ENCODE data around the gene LACTB. TPM values are rescaled to one million over a fixed set of nuclear protein-coding genes. Genes with fewer than 3 reads are reported as not detected.

The LACTB gene
- total and polyA plus RNA-seq, 11 donors = 17.9 to 31.0 (median 22.7) TPM

- H3K4me1 ChIP-seq = peaks cover 0 to 7% (median 0%) of the 10 kb centered on the region in 12 donors
- ATAC-seq = no peak
- intact Hi-C loops (cut with DNase I) = loop anchor here in 1 of 10 donors (10.0 kb wide), 1 partner anchor 655 kb away; no protein-coding TSS in a partner anchor
Measured at GRCh38 chr15:63109920-63110319, 11.7 kb upstream of the LACTB start.

GRCh38 chr15:63110428-63111026, 11.1 kb upstream of the LACTB start:
- Histone ChIP-seq H3K36me3 (no peaks in the 10 kb centered on the region), H3K9me3 (no peaks in the 10 kb centered on the region), H3K4me1 (peaks cover 0 to 7% (median 0%) of the 10 kb centered on the region in 12 donors), H3K4me3 (no peak overlapping the region), H3K27me3 (no peaks in the 10 kb centered on the region), H3K27ac (no peak overlapping the region)
- 94 to 97% (median 95%) methylated on average over 3 of the region's 3 CpGs for WGBS, 4 donors
- intact Hi-C loops (cut with DNase I) = loop anchor here in 1 of 10 donors (10.0 kb wide), 1 partner anchor 656 kb away; no protein-coding TSS in a partner anchor
- ATAC-seq (no peak), DNase-seq (no peak)
- TF ChIP-seq CTCF (IDR thresholded peaks at IDR 0.05) (no peak), POLR2A (IDR thresholded peaks at IDR 0.05) (no peak)

More at GRCh38 chr15:63109920-63110319, 11.7 kb upstream of the LACTB start:
- no peak overlapping the region for H3K4me3 ChIP-seq
- no peaks in the 10 kb centered on the region for H3K9me3 ChIP-seq
- no peak overlapping the region for H3K27ac ChIP-seq
- WGBS, 4 donors = 78 to 92% (median 83%) methylated on average over 2 of the region's 2 CpGs
- no peaks in the 10 kb centered on the region for H3K36me3 ChIP-seq
- no peak for DNase-seq
- no peaks in the 10 kb centered on the region for H3K27me3 ChIP-seq
- no peak for TF ChIP-seq CTCF (IDR thresholded peaks at IDR 0.05)
- no peak for TF ChIP-seq POLR2A (IDR thresholded peaks at IDR 0.05)

GRCh38 chr15:63111481-63111880, 10.2 kb upstream of the LACTB start:
- ATAC-seq = peak in 2 of 4 donors; percentile 16 to 29
- Histone ChIP-seq H3K27ac (no peak overlapping the region), H3K27me3 (no peaks in the 10 kb centered on the region), H3K4me1 (peaks cover 0 to 7% (median 0%) of the 10 kb centered on the region in 12 donors), H3K4me3 (no peak overlapping the region), H3K36me3 (no peaks in the 10 kb centered on the region), H3K9me3 (no peaks in the 10 kb centered on the region)
- no peak for DNase-seq
- TF ChIP-seq CTCF (IDR thresholded peaks at IDR 0.05) (no peak), POLR2A (IDR thresholded peaks at IDR 0.05) (no peak)
- intact Hi-C loops (cut with DNase I) = loop anchor here in 1 of 10 donors (10.0 kb wide), 1 partner anchor 657 kb away; no protein-coding TSS in a partner anchor

- no peak overlapping the region for H3K27ac ChIP-seq
- H3K4me1 ChIP-seq = peaks cover 0 to 3% (median 0%) of the 10 kb centered on the region in 12 donors
- TF ChIP-seq CTCF (IDR thresholded peaks at IDR 0.05) (no peak), POLR2A (IDR thresholded peaks at IDR 0.05) (no peak)
- H3K27me3 ChIP-seq = no peaks in the 10 kb centered on the region
- DNase-seq (no peak), ATAC-seq (peak in 1 of 4 donors; percentile 53)
- no peaks in the 10 kb centered on the region for H3K36me3 ChIP-seq
- no peaks in the 10 kb centered on the region for H3K9me3 ChIP-seq
- no peak overlapping the region for H3K4me3 ChIP-seq
- intact Hi-C loops (cut with DNase I) = loop anchor here in 1 of 10 donors (10.0 kb wide), 1 partner anchor 658 kb away; no protein-coding TSS in a partner anchor
- 92 to 98% (median 94%) methylated on average over 3 of the region's 3 CpGs for WGBS, 4 donors
Measured at GRCh38 chr15:63112871-63113270, 8.8 kb upstream of the LACTB start.

All from heart left ventricle (tissue), 16 donors.